GM12891 (cell line): ENCODE measurements around the gene LTB.

ENCODE experiments used
- DNase-seq: peaks from one replicate; pipeline ENCODE4 v3.0.0; 2011; ENCODE audit warnings: low spot score; ENCODE audit not compliant: insufficient read length
- FAIRE-seq: peaks from 2 replicates; lab custom pipeline; 2011; peaks lifted over from hg19 to GRCh38; lab: Jason Lieb, UNC
- PAX5 ChIP-seq: IDR thresholded peaks from 2 replicates; pipeline ENCODE4 v1.6.1; 2011; ENCODE audit warnings: low read length, moderate library complexity, mild to moderate bottlenecking; ENCODE audit not compliant: insufficient read depth, severe bottlenecking
- POLR2A ChIP-seq: IDR thresholded peaks from 2 replicates; pipeline ENCODE4 v1.6.1; 2011; ENCODE audit warnings: low read depth, low read length, control low read depth
- POLR2AphosphoS5 ChIP-seq: IDR thresholded peaks from 2 replicates; pipeline ENCODE4 v1.6.1; 2011; ENCODE audit warnings: low read depth, low read length, control low read depth
- POU2F2 ChIP-seq: IDR thresholded peaks from 2 replicates; pipeline ENCODE4 v1.6.1; 2011; ENCODE audit warnings: low read depth, mild to moderate bottlenecking, control low read depth, low read length, moderate library complexity
- SPI1 ChIP-seq: IDR thresholded peaks from 2 replicates; pipeline ENCODE4 v1.6.1; 2011; ENCODE audit warnings: low read depth, low read length, control low read depth
- TAF1 ChIP-seq: IDR thresholded peaks from 2 replicates; pipeline ENCODE4 v1.6.1; 2011; ENCODE audit warnings: low read depth, low read length, control low read depth

Gene LTB

DNA sequence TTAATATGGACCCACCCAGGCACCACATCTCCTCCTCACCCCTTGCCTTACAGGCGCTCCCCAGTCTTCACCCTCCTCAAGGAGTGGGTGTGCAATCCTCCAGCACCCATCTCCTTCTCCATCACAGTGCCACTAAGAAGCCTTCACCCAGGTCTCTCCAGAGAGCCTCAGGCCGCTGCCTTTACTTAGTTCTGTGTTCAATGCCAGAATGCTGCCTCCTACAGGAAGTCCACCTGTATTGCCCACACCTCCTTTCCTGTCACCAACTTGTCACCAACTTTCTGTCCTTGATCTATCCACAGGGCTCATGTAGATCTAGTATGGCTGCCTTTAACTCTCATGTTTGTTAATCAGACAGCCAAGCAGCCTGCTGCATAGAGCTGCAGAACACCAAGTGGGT is 3.3 kb upstream of the LTB start:
- FAIRE-seq (peak; percentile 87), DNase-seq (no peak)
- TF ChIP-seq POU2F2, result no peak
- no peak for TF ChIP-seq PAX5
- no peak for TF ChIP-seq SPI1
- no peak for TF ChIP-seq POLR2A

GRCh38 chr6:31581434-31582229 is 592 bp downstream of the LTB start:
- FAIRE-seq (peak; percentile 62), DNase-seq (no peak)
- TF ChIP-seq PAX5 (no peak), SPI1 (no peak), TAF1 (no peak), POLR2AphosphoS5 (no peak)

DNA sequence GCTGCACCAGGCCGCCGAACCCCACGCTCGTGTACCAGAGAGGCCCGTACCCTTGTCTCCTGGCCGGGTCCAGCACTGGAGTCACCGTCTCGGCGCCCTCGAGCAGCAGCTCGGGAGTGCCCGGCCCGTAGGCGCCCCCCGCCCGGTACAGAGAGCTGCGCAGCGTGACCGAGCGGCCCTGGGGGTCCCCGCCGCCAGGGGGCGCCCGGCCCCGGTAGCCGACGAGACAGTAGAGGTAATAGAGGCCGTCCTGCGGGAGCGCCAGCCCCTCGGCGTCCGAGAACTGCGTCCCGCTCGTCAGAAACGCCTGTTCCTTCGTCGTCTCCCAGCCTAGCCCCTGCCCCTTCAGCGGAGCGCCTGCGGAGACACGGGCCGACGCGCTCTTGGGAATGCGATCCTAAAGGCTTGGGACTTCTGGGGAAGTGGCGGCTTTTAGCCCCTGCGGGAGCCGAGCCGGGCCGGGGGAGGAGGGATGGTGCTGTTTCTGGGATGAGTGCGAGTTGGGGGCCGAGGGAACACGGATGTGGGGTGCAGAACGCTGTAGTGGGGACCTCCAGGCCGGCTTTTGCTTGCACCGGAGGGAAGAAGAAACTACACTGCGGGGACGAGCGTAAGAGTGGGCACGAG is 1.3 kb downstream of the LTB start:
- FAIRE-seq (peak; percentile 89), DNase-seq (peak; percentile 79)
- TF ChIP-seq PAX5, result peak; percentile 98
- peak; percentile 61; the same call in 1 of the 2 replicates for TF ChIP-seq POU2F2
- no peak for TF ChIP-seq POLR2A
- no peak for TF ChIP-seq TAF1
- TF ChIP-seq SPI1, result no peak
- TF ChIP-seq POLR2AphosphoS5, result 0 out of 2 replicates have a peak, but pooled peaks have one; percentile 53

DNA sequence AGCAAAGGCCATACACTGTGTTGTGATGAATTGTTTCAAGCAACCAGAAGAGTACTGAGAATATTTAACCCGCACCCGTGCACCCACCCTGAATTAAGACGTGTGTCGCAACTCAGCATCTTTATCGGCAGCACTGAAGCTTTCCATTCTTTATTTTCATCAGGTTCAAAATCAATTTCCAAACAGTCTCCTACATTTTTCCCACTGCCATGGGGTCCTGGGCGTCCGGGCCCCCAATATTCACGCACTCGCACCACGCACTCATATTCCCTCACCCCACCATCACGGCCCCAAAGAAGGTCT is 1.8 kb downstream of the LTB start:
- FAIRE-seq, result no peak

DNA sequence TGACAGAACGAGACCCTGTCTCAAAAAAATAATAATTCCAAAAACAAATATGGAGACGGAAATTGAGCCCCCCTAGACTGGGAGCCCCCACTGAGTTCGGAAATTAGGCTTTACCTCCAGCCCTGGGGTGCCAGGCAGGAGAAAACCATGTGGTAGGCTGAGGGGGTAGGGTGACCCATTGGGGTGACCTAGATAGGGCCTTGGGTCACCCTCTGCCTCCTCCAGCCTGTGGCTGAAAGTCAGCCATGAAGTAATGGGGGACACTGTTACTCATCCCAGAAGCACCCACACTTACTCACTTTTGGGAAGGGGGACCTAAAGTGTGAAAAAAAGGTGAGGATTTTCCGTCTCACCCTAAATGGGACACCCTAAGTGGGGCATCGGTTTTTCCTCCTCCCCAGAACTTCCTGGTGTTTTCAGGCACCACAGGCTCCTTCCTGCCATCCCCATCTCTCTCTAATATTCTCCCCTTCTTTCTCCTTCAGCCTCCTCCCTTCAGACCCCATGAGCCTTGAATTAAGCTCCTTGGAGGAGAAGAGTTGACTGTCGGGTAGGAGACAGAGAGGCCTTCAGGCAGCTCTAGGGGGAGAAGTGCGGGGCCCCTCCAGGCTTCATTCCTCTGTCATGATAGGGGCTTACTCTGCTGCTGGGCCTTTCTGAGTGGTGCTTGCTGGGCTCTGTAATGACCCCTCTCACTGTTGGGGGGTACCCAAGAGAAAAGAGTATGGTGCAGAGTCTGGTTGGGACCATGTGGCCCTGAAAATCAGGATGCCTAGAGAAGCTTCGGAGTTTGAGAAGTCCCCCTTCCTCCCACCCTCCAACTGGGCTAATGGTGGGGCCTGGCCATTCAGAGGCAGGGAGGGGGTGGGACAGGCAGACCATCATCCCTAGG is 2.4 kb downstream of the LTB start:
- peak; percentile 9 for FAIRE-seq
- TF ChIP-seq POLR2A (peak; percentile 17; the same call in 1 of the 2 replicates), POLR2AphosphoS5 (peak; percentile 31; the same call in 1 of the 2 replicates), SPI1 (no peak)
- DNase-seq, result no peak

More for the DNA sequence above, 1.8 kb downstream of the LTB start:
- TF ChIP-seq POLR2A (no peak), TAF1 (no peak), POLR2AphosphoS5 (no peak), SPI1 (no peak), POU2F2 (no peak), PAX5 (no peak)
- DNase-seq, result no peak

DNA sequence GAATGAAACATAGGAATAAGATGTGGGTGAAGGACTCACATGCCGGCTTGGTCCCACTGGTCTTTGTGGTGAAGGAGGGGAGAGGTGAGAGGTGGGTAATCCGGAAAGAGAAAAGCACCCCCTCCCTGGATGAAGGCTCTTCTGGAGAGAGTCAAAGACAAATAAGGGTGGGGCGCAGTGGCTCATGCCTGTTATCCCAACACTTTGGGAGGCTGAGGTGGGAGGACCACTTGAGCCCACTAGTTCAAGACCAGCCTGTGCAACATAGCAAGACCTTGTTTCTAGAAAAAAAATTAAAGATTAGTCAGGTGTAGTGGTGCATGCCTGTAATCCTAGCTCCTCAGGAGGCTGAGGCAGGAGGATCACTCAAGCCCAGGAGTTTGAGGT is 3.1 kb downstream of the LTB start:
- DNase-seq, result no peak
- no peak for FAIRE-seq
- TF ChIP-seq SPI1, result no peak
- TF ChIP-seq TAF1, result no peak
- no peak for TF ChIP-seq POLR2AphosphoS5
- no peak for TF ChIP-seq PAX5
- TF ChIP-seq POU2F2, result no peak
- TF ChIP-seq POLR2A, result no peak

DNA sequence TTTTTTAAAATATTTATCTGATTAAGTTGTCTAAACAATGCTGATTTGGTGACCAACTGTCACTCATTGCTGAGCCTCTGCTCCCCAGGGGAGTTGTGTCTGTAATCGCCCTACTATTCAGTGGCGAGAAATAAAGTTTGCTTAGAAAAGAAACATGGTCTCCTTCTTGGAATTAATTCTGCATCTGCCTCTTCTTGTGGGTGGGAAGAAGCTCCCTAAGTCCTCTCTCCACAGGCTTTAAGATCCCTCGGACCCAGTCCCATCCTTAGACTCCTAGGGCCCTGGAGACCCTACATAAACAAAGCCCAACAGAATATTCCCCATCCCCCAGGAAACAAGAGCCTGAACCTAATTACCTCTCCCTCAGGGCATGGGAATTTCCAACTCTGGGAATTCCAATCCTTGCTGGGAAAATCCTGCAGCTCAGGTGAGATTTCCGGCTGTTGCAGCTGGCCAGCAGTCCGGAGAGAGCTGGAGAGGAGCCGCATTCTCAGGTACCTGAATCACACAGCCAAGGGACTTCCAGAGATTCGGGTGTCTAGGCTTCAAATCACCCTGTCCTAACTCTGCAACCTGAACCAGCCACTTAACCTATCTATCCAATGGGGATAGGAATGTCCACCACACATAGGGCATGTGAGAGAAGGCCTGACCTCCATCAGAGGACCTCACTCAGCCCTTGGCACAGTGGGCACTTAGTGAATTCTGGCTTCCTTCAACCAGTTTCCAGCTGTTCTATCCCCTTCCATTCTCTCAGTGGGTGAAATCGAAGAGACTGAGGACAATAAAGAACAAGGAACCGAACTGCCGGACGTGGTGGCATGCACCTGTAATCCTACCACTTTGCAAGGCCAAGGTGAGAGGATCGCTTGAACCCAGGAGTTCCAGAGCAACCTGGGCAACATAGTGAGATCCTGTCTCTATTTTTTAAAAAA is 3.8 kb downstream of the LTB start:
- TF ChIP-seq POLR2AphosphoS5 (peak; percentile 72; the same call in 1 of the 2 replicates), TAF1 (no peak), POLR2A (peak; percentile 62; the same call in 1 of the 2 replicates)
- FAIRE-seq (peak; percentile 20), DNase-seq (no peak)

GRCh38 chr6:31577579-31577966 is 4.7 kb downstream of the LTB start:
- TF ChIP-seq POU2F2 (no peak), POLR2A (no peak; the same call in none of the 2 replicates), TAF1 (no peak), SPI1 (no peak), POLR2AphosphoS5 (no peak; the same call in 1 of the 2 replicates), PAX5 (no peak)
- FAIRE-seq (no peak), DNase-seq (no peak)
